ENCODE data around the gene MRGPRX3.

- TF ChIP-seq, protein P1, sequence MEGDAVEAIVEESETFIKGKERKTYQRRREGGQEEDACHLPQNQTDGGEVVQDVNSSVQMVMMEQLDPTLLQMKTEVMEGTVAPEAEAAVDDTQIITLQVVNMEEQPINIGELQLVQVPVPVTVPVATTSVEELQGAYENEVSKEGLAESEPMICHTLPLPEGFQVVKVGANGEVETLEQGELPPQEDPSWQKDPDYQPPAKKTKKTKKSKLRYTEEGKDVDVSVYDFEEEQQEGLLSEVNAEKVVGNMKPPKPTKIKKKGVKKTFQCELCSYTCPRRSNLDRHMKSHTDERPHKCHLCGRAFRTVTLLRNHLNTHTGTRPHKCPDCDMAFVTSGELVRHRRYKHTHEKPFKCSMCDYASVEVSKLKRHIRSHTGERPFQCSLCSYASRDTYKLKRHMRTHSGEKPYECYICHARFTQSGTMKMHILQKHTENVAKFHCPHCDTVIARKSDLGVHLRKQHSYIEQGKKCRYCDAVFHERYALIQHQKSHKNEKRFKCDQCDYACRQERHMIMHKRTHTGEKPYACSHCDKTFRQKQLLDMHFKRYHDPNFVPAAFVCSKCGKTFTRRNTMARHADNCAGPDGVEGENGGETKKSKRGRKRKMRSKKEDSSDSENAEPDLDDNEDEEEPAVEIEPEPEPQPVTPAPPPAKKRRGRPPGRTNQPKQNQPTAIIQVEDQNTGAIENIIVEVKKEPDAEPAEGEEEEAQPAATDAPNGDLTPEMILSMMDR (IDR thresholded peaks at IDR 0.05) = no peak
- TF ChIP-seq POLR2AphosphoS5 (IDR thresholded peaks at IDR 0.05) = no peak
- no peak for TF ChIP-seq POLR2A (IDR thresholded peaks at IDR 0.05)
These were observed 12.7 kb downstream of the MRGPRX3 start for GRCh38 chr11:18145025-18145424.

All from prostate gland (tissue), 2 donors.